ENCODE results near the gene TMEM88. TPM values are rescaled to one million over a fixed set of nuclear protein-coding genes. Genes with fewer than 3 reads are reported as not detected.
A peak's percentile ranks its signal among the peaks of the same experiment; 100 is the strongest.

TMEM88 gene
- total RNA-seq, 1 experiment from 2014 or later: 11.3 TPM

DNA sequence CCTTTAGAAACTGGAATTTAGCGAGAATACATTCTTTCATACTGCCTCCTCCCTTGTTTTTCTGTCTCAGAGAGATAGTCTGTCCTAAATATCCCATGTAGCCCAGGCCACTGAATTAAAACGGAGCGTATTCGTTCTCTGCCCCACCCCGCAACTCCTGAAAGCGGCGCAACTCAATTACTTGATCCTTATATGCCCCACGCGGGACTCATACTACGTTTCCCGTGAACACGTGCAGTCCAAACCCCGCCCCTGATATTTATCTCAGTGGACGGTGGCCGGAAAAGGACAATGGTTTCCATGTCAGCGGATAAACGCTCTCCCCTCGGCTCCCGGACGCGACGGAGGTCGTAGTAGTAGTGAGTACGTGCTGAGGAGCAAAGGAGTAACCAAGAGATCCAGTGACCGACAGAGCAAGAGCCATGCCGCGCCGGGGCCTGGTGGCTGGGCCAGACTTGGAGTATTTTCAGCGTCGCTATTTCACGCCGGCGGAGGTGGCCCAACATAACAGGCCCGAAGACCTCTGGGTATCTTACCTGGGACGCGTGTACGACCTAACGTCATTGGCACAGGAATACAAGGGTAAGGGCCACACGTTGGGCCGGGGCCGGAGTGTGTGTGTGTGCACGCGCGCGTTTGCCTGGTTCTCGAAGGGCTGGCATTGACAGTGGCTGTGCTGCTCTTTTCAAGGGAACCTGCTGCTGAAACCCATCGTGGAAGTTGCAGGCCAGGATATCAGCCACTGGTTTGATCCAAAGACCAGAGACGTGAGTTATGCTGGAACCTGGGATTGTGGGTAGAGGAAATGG, 3.1 kb downstream of the TMEM88 start, which contains the start of gene CYB5D1:
CYB5D1 (plus strand) TSS at position 291 of the 809 bp plus-strand sequence; CDS start at position 423, 132 bp downstream.
- no peak within 1 kb of the TSS for H4K5ac ChIP-seq (ENCODE audit: insufficient read length, low read depth, low read length)
- Mint-ChIP-seq H3K36me3 (ENCODE audit: insufficient read depth in 1 of 3, low read depth in 3 of 3) (peaks cover 0 to 23% (median 5%) of the 10 kb centered on the region in 3 experiments; a peak in 3 of 7 replicates), H3K27ac (no peak within 1 kb of the TSS; a peak in 1 of 7 replicates), H3K4me3 (no peak within 1 kb of the TSS), H3K27me3 (ENCODE audit: low read depth) (peaks cover 10% of the 10 kb centered on the region), H3K9me3 (0 out of 5 replicates have a peak, but pooled peaks cover 0 to 3% of the 10 kb centered on the region in 2 experiments), H3K4me1 (peaks cover 18 to 24% of the 10 kb centered on the region in 2 experiments)
- H3K56ac ChIP-seq (ENCODE audit: insufficient read length, low read depth, low read length): no peak within 1 kb of the TSS
- no peaks in the 10 kb centered on the region for H3K9me3 ChIP-seq (ENCODE audit: control insufficient read depth, low read depth, low read length)
- no CpG with 5 or more reads among the region's 48 CpGs for WGBS (ENCODE audit: extremely low coverage, insufficient read length, low lambda C conversion rate)
- H3K4me2 ChIP-seq (ENCODE audit: insufficient read depth, insufficient read length, low read length): peak within 1 kb of the TSS; percentile 97
- H3K79me1 ChIP-seq (ENCODE audit: insufficient read depth, low read depth, low read length, poor library complexity, severe bottlenecking): no peaks in the 10 kb centered on the region
- DNase-seq: peak; percentile 93
- no peak within 1 kb of the TSS for H3T11ph ChIP-seq (ENCODE audit: low read length)
- peak within 1 kb of the TSS; percentile 92 for H3K14ac ChIP-seq (ENCODE audit: insufficient read depth, low read length)
- H4K8ac ChIP-seq (replicated peaks; ENCODE audit: insufficient read length, low read depth, low read length): no peak within 1 kb of the TSS
- no peak within 1 kb of the TSS for H2BK120ac ChIP-seq (ENCODE audit: low read depth, low read length, poor library complexity, severe bottlenecking)
- peak within 1 kb of the TSS; percentile 94 for H3K18ac ChIP-seq (ENCODE audit: insufficient read length, low read depth, low read length)
- no peak within 1 kb of the TSS for H2AFZ ChIP-seq (ENCODE audit: low read length)
- no peak within 1 kb of the TSS for H4K91ac ChIP-seq (ENCODE audit: insufficient read length, low read depth, low read length)
- H2BK20ac ChIP-seq (ENCODE audit: low read depth, low read length, poor library complexity, severe bottlenecking): no peak within 1 kb of the TSS
- peak within 1 kb of the TSS; percentile 89 for H3K9ac ChIP-seq (ENCODE audit: extremely low read depth, insufficient read length, low read length)
- H3K4ac ChIP-seq (ENCODE audit: low read depth, low read length): no peak within 1 kb of the TSS
- H3K27me3 ChIP-seq (ENCODE audit: insufficient read depth, low read length): peaks cover 20% of the 10 kb centered on the region; the same call in 1 of the 2 replicates
- H3K27ac ChIP-seq (ENCODE audit: insufficient read length, low read depth, low read length): no peak within 1 kb of the TSS
- H2AK5ac ChIP-seq (ENCODE audit: insufficient read length, low read length): no peak within 1 kb of the TSS
- no peak within 1 kb of the TSS for H2BK15ac ChIP-seq (ENCODE audit: low read depth, low read length)
- H3K23ac ChIP-seq (ENCODE audit: insufficient read length, low read depth, low read length): no peak within 1 kb of the TSS
- H3K79me2 ChIP-seq (ENCODE audit: insufficient read depth, low read length): no peaks in the 10 kb centered on the region
- H2BK12ac ChIP-seq (ENCODE audit: insufficient read length, low read depth, low read length): no peak within 1 kb of the TSS
- no peaks in the 10 kb centered on the region for H4K20me1 ChIP-seq (ENCODE audit: control insufficient read depth, insufficient read depth, insufficient read length)
- peaks cover 29% of the 10 kb centered on the region for H3K23me2 ChIP-seq (ENCODE audit: insufficient read length, low read depth, low read length, poor library complexity, severe bottlenecking)
- no peak for TF ChIP-seq CTCF (conservative IDR thresholded peaks at IDR 0.05)
- no peak within 1 kb of the TSS for H2BK5ac ChIP-seq (ENCODE audit: insufficient read length, low read length)
- H3K4me1 ChIP-seq (ENCODE audit: insufficient read depth, low read length): no peaks in the 10 kb centered on the region; the same call in 1 of the 2 replicates
